HG03354 (cell line): ENCODE results near the gene TASP1.
"Not testable (repeated sequence)": the region's sequence is repeated elsewhere in the genome, so short reads cannot be mapped to it uniquely, and the experiment has no call there.

Experiments
- ATAC-seq: cut with Tn5 transposase; IDR thresholded peaks from one replicate; pipeline ENCODE4 v1.9.1; 2021; ENCODE audit warnings: mild to moderate bottlenecking; ENCODE audit not compliant: unreplicated experiment, poor library complexity, severe bottlenecking

TASP1 gene

GRCh38 chr20:13418263-13419229, 220.2 kb downstream of the TASP1 start:
- no peak for ATAC-seq

GRCh38 chr20:13416531-13416930, 222.2 kb downstream of the TASP1 start:
- ATAC-seq: no peak

- no peak for ATAC-seq
Measured at GRCh38 chr20:13412806-13413445, 225.8 kb downstream of the TASP1 start.

- ATAC-seq: no peak
Measured at GRCh38 chr20:13404293-13404692, 234.4 kb downstream of the TASP1 start.

- ATAC-seq: no peak
Measured at GRCh38 chr20:13403453-13403852, 235.3 kb downstream of the TASP1 start.

GRCh38 chr20:13402986-13403385, 235.7 kb downstream of the TASP1 start:
- ATAC-seq: no peak

- no peak for ATAC-seq
Measured at GRCh38 chr20:13402171-13402760, 236.5 kb downstream of the TASP1 start.

- no peak for ATAC-seq
Measured at GRCh38 chr20:13401596-13401995, 237.1 kb downstream of the TASP1 start.

GRCh38 chr20:13400453-13400852, 238.3 kb downstream of the TASP1 start:
- no peak for ATAC-seq

- ATAC-seq: no peak
Measured at GRCh38 chr20:13397300-13397724, 241.4 kb downstream of the TASP1 start.

- no peak for ATAC-seq
Measured at GRCh38 chr20:13396826-13397225, 241.9 kb downstream of the TASP1 start.

GRCh38 chr20:13396022-13396421, 242.7 kb downstream of the TASP1 start:
- ATAC-seq: no peak

- no peak for ATAC-seq
Measured at GRCh38 chr20:13395232-13395631, 243.5 kb downstream of the TASP1 start.

GRCh38 chr20:13392391-13392790, 246.3 kb downstream of the TASP1 start:
- ATAC-seq: no peak

- no peak for ATAC-seq
Measured at GRCh38 chr20:13389115-13389514, 249.6 kb downstream of the TASP1 start.

- ATAC-seq: no peak
Measured at GRCh38 chr20:13384132-13384531, 254.6 kb downstream of the TASP1 start.

- ATAC-seq: no peak
Measured at GRCh38 chr20:13382786-13383185, 255.9 kb downstream of the TASP1 start.

GRCh38 chr20:13380497-13381229, 258.1 kb downstream of the TASP1 start:
- ATAC-seq: not testable (repeated sequence)

GRCh38 chr20:13373400-13373799, 265.3 kb downstream of the TASP1 start:
- no peak for ATAC-seq
